ENCODE results near the gene CBFA2T3. TPM values are rescaled to one million over a fixed set of nuclear protein-coding genes. Genes with fewer than 3 reads are reported as not detected.

Gene CBFA2T3
- total RNA-seq, 1 experiment from 2014 or later, result 2.1 TPM

DNA sequence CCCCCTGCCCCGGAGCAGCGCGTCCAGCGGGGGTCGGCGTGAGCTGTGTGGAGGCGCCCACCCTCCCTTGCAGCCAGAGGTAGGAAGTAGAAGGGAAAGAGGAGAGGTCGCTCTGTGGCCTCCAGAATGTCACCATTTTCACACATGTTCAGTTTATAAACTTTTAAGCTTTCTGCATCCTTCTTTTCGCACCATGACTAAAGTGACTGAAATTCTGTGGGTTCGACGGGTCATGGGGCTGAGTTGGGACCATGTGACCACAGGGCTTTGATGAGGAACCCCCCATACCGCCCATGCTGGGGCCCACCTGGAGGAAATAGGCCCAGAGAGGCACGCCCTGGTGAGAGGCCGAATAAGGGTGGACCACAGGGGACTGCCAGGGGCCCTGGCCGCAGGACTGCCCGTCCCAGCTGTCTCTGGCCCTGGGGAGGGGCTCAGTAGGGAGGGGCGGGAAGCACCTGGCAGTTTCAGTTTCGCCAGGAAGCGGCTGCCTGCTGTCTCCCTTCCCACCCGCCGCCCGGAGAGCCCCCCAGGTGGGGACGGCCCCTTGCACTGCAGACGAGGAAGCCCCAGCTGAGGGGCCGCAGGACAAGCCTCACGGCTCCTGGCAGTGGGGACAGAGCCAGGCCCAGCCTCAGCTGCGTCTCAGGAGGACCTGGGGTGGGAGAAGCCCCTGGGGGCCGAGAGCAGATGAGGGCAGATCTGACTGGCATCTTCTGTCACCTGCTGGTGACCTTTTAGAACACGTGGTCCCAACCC lies 9.0 kb downstream of the CBFA2T3 start:
- Mint-ChIP-seq H3K36me3 (ENCODE audit: insufficient read depth, unreplicated experiment) (no peaks in the 10 kb centered on the region), H3K27me3 (ENCODE audit: insufficient read depth, unreplicated experiment) (peaks cover 16% of the 10 kb centered on the region), H3K27ac (ENCODE audit: unreplicated experiment) (no peak overlapping the region), H3K4me1 (ENCODE audit: low read depth, unreplicated experiment) (no peaks in the 10 kb centered on the region), H3K9me3 (ENCODE audit: unreplicated experiment) (no peaks in the 10 kb centered on the region), H3K4me3 (ENCODE audit: unreplicated experiment) (no peak overlapping the region)
- H3K4me1 ChIP-seq, result no peaks in the 10 kb centered on the region
- DNase-seq, result no peak
- peaks cover 2% of the 10 kb centered on the region for H3K27me3 ChIP-seq (replicated peaks; ENCODE audit: control insufficient read depth, insufficient read depth, low read length)
- BruUV-seq (replicated peaks), result no TSS peak
- H3K9me3 ChIP-seq, result no peaks in the 10 kb centered on the region
- intact Hi-C loops (cut with micrococcal nuclease; ENCODE audit: unreplicated experiment), result no loop called here
- TF ChIP-seq, protein P1, sequence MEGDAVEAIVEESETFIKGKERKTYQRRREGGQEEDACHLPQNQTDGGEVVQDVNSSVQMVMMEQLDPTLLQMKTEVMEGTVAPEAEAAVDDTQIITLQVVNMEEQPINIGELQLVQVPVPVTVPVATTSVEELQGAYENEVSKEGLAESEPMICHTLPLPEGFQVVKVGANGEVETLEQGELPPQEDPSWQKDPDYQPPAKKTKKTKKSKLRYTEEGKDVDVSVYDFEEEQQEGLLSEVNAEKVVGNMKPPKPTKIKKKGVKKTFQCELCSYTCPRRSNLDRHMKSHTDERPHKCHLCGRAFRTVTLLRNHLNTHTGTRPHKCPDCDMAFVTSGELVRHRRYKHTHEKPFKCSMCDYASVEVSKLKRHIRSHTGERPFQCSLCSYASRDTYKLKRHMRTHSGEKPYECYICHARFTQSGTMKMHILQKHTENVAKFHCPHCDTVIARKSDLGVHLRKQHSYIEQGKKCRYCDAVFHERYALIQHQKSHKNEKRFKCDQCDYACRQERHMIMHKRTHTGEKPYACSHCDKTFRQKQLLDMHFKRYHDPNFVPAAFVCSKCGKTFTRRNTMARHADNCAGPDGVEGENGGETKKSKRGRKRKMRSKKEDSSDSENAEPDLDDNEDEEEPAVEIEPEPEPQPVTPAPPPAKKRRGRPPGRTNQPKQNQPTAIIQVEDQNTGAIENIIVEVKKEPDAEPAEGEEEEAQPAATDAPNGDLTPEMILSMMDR (IDR thresholded peaks at IDR 0.05; ENCODE audit: insufficient read depth in 1 of 2, low read depth in 1 of 2, low read length in 1 of 2, severe bottlenecking in 1 of 2, unreplicated experiment in 1 of 2), result no peak
- H3K36me3 ChIP-seq (ENCODE audit: control insufficient read depth, insufficient read depth, low read length), result no peaks in the 10 kb centered on the region
- no peak overlapping the region for H3K4me3 ChIP-seq (ENCODE audit: low read depth, low read length)
- CTCF ChIA-PET, result no interaction called here
- POLR2A ChIA-PET, result no interaction called here

DNA sequence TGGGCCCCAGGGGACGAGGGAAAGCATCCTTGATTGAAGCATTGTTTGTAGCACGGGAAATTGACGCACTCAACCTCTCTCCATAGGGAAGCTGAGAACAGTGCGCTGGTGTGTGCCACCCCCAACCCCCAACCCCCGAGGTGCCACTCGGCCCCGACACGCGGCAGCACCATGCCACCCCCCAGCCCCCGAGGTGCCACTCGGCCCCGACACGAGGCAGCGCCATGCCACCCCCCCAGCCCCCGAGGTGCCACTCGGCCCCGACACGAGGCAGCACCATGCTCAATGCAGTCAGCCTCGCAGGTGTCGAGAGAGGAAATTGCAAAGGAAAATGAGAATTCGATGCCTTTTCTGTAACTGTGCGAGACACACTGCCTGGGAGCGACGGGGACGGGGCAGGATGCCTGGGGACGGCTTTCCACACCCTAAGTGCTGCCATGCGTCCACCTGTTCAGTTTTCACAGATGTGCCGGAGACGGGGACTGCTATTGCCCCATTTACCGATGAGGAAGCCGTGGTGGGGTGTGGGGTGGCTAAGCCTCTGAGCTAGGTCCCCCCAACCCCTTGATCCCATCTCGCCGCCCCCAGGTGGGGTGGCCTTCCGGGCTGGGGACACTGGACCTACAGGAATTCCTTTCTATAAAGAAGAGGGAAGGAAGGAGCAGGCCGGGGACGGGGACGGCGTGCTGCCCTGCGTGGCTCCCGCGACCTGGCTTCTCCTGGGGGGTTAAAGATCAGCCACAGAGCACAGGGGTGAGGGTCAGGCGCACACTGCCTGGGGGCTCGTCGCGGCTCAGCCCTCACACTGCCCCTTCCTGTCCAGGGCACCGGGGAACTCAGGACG lies 9.8 kb downstream of the CBFA2T3 start:
- H3K9me3 ChIP-seq, result no peaks in the 10 kb centered on the region
- BruUV-seq (replicated peaks), result no TSS peak
- H3K27me3 ChIP-seq (replicated peaks; ENCODE audit: control insufficient read depth, insufficient read depth, low read length), result peaks cover 2% of the 10 kb centered on the region
- ChIA-PET CTCF (no interaction called here), POLR2A (no interaction called here)
- no peak overlapping the region for H3K27ac Mint-ChIP-seq (ENCODE audit: unreplicated experiment)
- no peaks in the 10 kb centered on the region for H3K4me1 ChIP-seq
- H3K4me3 Mint-ChIP-seq (ENCODE audit: unreplicated experiment), result no peak overlapping the region
- H3K36me3 ChIP-seq (ENCODE audit: control insufficient read depth, insufficient read depth, low read length), result no peaks in the 10 kb centered on the region
- no peak for DNase-seq
- H3K36me3 Mint-ChIP-seq (ENCODE audit: insufficient read depth, unreplicated experiment), result no peaks in the 10 kb centered on the region
- TF ChIP-seq, protein P1 (IDR thresholded peaks at IDR 0.05; ENCODE audit: insufficient read depth in 1 of 2, low read depth in 1 of 2, low read length in 1 of 2, severe bottlenecking in 1 of 2, unreplicated experiment in 1 of 2), result no peak
- peaks cover 10% of the 10 kb centered on the region for H3K27me3 Mint-ChIP-seq (ENCODE audit: insufficient read depth, unreplicated experiment)
- intact Hi-C loops (cut with micrococcal nuclease; ENCODE audit: unreplicated experiment), result no loop called here
- H3K4me1 Mint-ChIP-seq (ENCODE audit: low read depth, unreplicated experiment), result no peaks in the 10 kb centered on the region
- H3K4me3 ChIP-seq (ENCODE audit: low read depth, low read length), result no peak overlapping the region
- H3K9me3 Mint-ChIP-seq (ENCODE audit: unreplicated experiment), result no peaks in the 10 kb centered on the region

DNA sequence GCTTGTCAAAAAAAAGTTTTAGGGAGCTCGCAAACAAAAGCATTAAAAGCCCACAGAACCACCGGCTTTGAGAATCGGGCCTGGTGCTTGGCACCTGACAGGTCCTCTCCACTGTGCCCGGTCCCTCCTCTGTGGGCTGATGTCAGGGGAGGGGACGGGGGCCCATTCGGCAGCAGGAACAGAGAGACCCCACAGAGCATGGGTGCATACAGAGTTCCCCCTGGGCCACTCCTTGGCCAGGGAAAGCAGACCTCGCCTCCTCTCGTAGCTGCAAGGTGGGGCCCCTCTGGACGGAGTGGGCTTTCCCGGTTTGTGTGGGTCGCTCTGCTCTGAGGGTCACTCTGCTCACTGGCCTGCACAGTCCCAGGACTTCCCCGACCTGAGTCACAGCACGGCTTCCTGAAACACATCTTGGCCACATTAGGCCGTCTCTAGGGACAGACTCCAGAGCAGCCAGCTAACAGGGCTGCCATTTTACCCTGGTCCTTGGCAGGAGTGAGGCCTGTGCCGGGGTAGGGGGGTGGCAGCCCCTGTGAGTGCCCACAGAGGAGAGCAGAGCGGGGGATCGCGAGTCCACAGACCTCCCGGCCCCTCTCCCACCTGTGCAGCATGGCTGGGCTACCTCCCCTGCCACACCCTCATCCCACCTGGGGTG lies 11.1 kb downstream of the CBFA2T3 start:
- Histone ChIP-seq H3K4me3 (ENCODE audit: low read depth, low read length) (no peak overlapping the region), H3K4me1 (no peaks in the 10 kb centered on the region), H3K36me3 (ENCODE audit: control insufficient read depth, insufficient read depth, low read length) (no peaks in the 10 kb centered on the region), H3K9me3 (no peaks in the 10 kb centered on the region), H3K27me3 (replicated peaks; ENCODE audit: control insufficient read depth, insufficient read depth, low read length) (peaks cover 2% of the 10 kb centered on the region)
- BruUV-seq (replicated peaks), result no TSS peak
- Mint-ChIP-seq H3K4me3 (ENCODE audit: unreplicated experiment) (no peak overlapping the region), H3K9me3 (ENCODE audit: unreplicated experiment) (no peaks in the 10 kb centered on the region), H3K27me3 (ENCODE audit: insufficient read depth, unreplicated experiment) (peaks cover 13% of the 10 kb centered on the region), H3K36me3 (ENCODE audit: insufficient read depth, unreplicated experiment) (no peaks in the 10 kb centered on the region), H3K4me1 (ENCODE audit: low read depth, unreplicated experiment) (no peaks in the 10 kb centered on the region), H3K27ac (ENCODE audit: unreplicated experiment) (no peak overlapping the region)
- POLR2A ChIA-PET, result no interaction called here
- TF ChIP-seq, protein P1 (IDR thresholded peaks at IDR 0.05; ENCODE audit: insufficient read depth in 1 of 2, low read depth in 1 of 2, low read length in 1 of 2, severe bottlenecking in 1 of 2, unreplicated experiment in 1 of 2), result no peak
- CTCF ChIA-PET, result no interaction called here
- intact Hi-C loops (cut with micrococcal nuclease; ENCODE audit: unreplicated experiment), result no loop called here
- DNase-seq, result no peak

Measured in Caco-2 (cell line).